ENCODE results near the gene SLC44A5. TPM values are rescaled to one million over a fixed set of nuclear protein-coding genes. Genes with fewer than 3 reads are reported as not detected.

SLC44A5 gene
- total and polyA plus RNA-seq, 10 donors: 0.28 to 4.0 (median 0.87) TPM

- no peaks in the 10 kb centered on the region for H3K9me3 ChIP-seq
- H3K36me3 ChIP-seq: no peaks in the 10 kb centered on the region
- peaks cover 0 to 4% (median 0%) of the 10 kb centered on the region in 7 donors for H3K27me3 ChIP-seq (replicated peaks in 1 of 7)
- no peak for TF ChIP-seq POLR2A (IDR thresholded peaks at IDR 0.05)
- TF ChIP-seq POLR2AphosphoS5 (IDR thresholded peaks at IDR 0.05): no peak
- no peak for TF ChIP-seq CTCF (IDR thresholded peaks at IDR 0.05 in 8 of 11, conservative IDR thresholded peaks at IDR 0.05 in 3 of 11)
- H3K4me3 ChIP-seq: no peak overlapping the region
- no peak overlapping the region for H3K27ac ChIP-seq
- intact Hi-C loops (cut with DNase I; ENCODE audit: low total_unique reads): no loop called here
- WGBS, 5 donors: 49 to 72% (median 57%) methylated on average over 3 of the region's 3 CpGs
- no peak for DNase-seq
- no peaks in the 10 kb centered on the region for H3K4me1 ChIP-seq
Observed at GRCh38 chr1:75522389-75522788, 88.5 kb downstream of the SLC44A5 start.

GRCh38 chr1:75521658-75522057 is 89.3 kb downstream of the SLC44A5 start:
- H3K9me3 ChIP-seq: no peaks in the 10 kb centered on the region
- no peak overlapping the region for H3K4me3 ChIP-seq
- no peak for TF ChIP-seq CTCF (IDR thresholded peaks at IDR 0.05 in 8 of 11, conservative IDR thresholded peaks at IDR 0.05 in 3 of 11)
- TF ChIP-seq POLR2A (IDR thresholded peaks at IDR 0.05): no peak
- no peak for TF ChIP-seq POLR2AphosphoS5 (IDR thresholded peaks at IDR 0.05)
- H3K4me1 ChIP-seq: no peaks in the 10 kb centered on the region
- DNase-seq: no peak
- 54 to 63% (median 61%) methylated on average over 3 of the region's 3 CpGs for WGBS, 5 donors
- H3K27me3 ChIP-seq (replicated peaks in 1 of 7): peaks cover 0 to 7% (median 0%) of the 10 kb centered on the region in 7 donors
- H3K36me3 ChIP-seq: no peaks in the 10 kb centered on the region
- intact Hi-C loops (cut with DNase I; ENCODE audit: low total_unique reads): no loop called here
- no peak overlapping the region for H3K27ac ChIP-seq

GRCh38 chr1:75520862-75521475 is 89.9 kb downstream of the SLC44A5 start:
- Histone ChIP-seq H3K9me3 (no peaks in the 10 kb centered on the region), H3K27me3 (replicated peaks in 1 of 7) (peaks cover 0 to 12% (median 0%) of the 10 kb centered on the region in 7 donors), H3K4me3 (no peak overlapping the region), H3K4me1 (no peaks in the 10 kb centered on the region), H3K27ac (no peak overlapping the region), H3K36me3 (no peaks in the 10 kb centered on the region)
- TF ChIP-seq POLR2A (IDR thresholded peaks at IDR 0.05) (no peak), CTCF (IDR thresholded peaks at IDR 0.05 in 8 of 11, conservative IDR thresholded peaks at IDR 0.05 in 3 of 11) (no peak), POLR2AphosphoS5 (IDR thresholded peaks at IDR 0.05) (no peak)
- intact Hi-C loops (cut with DNase I; ENCODE audit: low total_unique reads): no loop called here
- WGBS, 5 donors: 65 to 80% (median 71%) methylated on average over 4 of the region's 4 CpGs
- DNase-seq: no peak

GRCh38 chr1:75519651-75520427 is 91.1 kb downstream of the SLC44A5 start:
- Histone ChIP-seq H3K27ac (no peak overlapping the region), H3K27me3 (replicated peaks in 1 of 7) (peaks cover 0 to 12% (median 0%) of the 10 kb centered on the region in 7 donors), H3K9me3 (no peaks in the 10 kb centered on the region), H3K4me3 (no peak overlapping the region), H3K36me3 (no peaks in the 10 kb centered on the region), H3K4me1 (no peaks in the 10 kb centered on the region)
- intact Hi-C loops (cut with DNase I; ENCODE audit: low total_unique reads): no loop called here
- no peak for DNase-seq
- TF ChIP-seq POLR2AphosphoS5 (IDR thresholded peaks at IDR 0.05) (no peak), POLR2A (IDR thresholded peaks at IDR 0.05) (no peak), CTCF (IDR thresholded peaks at IDR 0.05 in 8 of 11, conservative IDR thresholded peaks at IDR 0.05 in 3 of 11) (no peak)
- 80 to 84% (median 83%) methylated on average over 1 of the region's 1 CpG for WGBS, 5 donors

Measured in spleen (tissue), 11 donors.